Activated CD8-positive, alpha-beta T cell treated with anti-CD3 and anti-CD28 coated beads for 36 hours (primary cell): Measurements from ENCODE around the gene LIMA1. TPM values are rescaled to one million over a fixed set of nuclear protein-coding genes. Genes with fewer than 3 reads are reported as not detected.
A peak's percentile ranks its signal among the peaks of the same experiment; 100 is the strongest.
"Not testable (repeated sequence)": the region's sequence is repeated elsewhere in the genome, so short reads cannot be mapped to it uniquely, and the experiment has no call there.

ENCODE experiments used
- ATAC-seq: fragments of 200-7000 bp; cut with Tn5 transposase; one replicate; pipeline ENCODE4 v1.10.0; 2021; ENCODE audit warnings: mild to moderate bottlenecking, moderate library complexity
- CTCF ChIA-PET: fragments of 350-600 bp; sonication (Branson Sonifier 250); formaldehyde crosslinking; loops from one replicate; lab custom pipeline; 2021; ENCODE audit warnings: antibody characterized with exemption; lab: Charles Lee
- POLR2A ChIA-PET: fragments of 350-600 bp; sonication (Branson Sonifier 250); formaldehyde crosslinking; loops from one replicate; lab custom pipeline; 2021; ENCODE audit warnings: antibody characterized with exemption; lab: Charles Lee
- DNase-seq: peaks from one replicate; pipeline ENCODE4 v3.0.0-alpha.2; 2020
- H3K27ac Mint-ChIP-seq: one replicate; pipeline ENCODE4 v1.8.0; 2021; ENCODE audit warnings: mild to moderate bottlenecking, mixed read lengths
- H3K27me3 Mint-ChIP-seq: one replicate; pipeline ENCODE4 v1.8.0; 2021; ENCODE audit warnings: mixed read lengths
- H3K36me3 Mint-ChIP-seq: one replicate; pipeline ENCODE4 v1.8.0; 2021; ENCODE audit warnings: low read depth, mixed read lengths
- H3K4me1 Mint-ChIP-seq: one replicate; pipeline ENCODE4 v1.8.0; 2021; ENCODE audit warnings: low read depth, mixed read lengths
- H3K4me3 Mint-ChIP-seq: one replicate; pipeline ENCODE4 v1.8.0; 2021; ENCODE audit warnings: mild to moderate bottlenecking, moderate library complexity, mixed read lengths
- H3K9me3 Mint-ChIP-seq: one replicate; pipeline ENCODE4 v1.8.0; 2021; ENCODE audit warnings: mixed read lengths
- intact Hi-C: fragments of 100-400 bp; cut with micrococcal nuclease; formaldehyde crosslinking; loops from one replicate; pipeline ENCODE4 v1.10.0; 2022
- total RNA-seq, 2 experiments: library from RNA; stranded (reverse); gene quantifications; one replicate each; pipeline ENCODE4 v1.2.3, GENCODE V29; 2021
- TF ChIP-seq, protein P1 (sequence below): fragments of 200-600 bp; IDR thresholded peaks from one replicate; pipeline ENCODE4 v1.8.0; 2022; ENCODE audit warnings: antibody characterized with exemption, mild to moderate bottlenecking

The LIMA1 gene
- total RNA-seq, 2 experiments from 2014 or later, result 44.2 to 45.5 TPM

DNA sequence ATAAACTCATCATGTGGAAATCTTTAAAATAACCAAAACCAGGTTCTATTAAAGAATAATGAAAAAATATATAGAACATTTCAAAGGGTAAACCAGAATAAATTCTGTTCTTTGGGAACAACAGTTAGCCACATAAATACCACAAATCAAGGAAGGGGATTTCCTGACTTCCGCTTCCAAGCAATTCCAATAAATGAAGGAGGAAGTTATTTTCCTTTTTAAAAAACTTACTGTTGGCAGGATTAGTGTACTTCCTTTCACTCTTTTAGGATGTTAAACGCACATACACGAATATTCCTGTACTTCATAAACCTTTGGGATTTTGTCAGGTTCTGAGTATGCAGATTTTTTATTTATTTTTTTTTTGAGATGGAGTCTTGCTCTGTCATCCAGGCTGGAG lies 13.7 kb upstream of the LIMA1 start:
- no peak for ATAC-seq
- no peaks in the 10 kb centered on the region for H3K9me3 Mint-ChIP-seq
- H3K4me1 Mint-ChIP-seq, result peaks cover 3% of the 10 kb centered on the region
- H3K4me3 Mint-ChIP-seq, result no peak overlapping the region
- CTCF ChIA-PET, result interaction anchor here (1.3 kb wide), 1 partner anchor 430 kb away, joined by 3 read pairs; no protein-coding TSS in a partner anchor
- H3K36me3 Mint-ChIP-seq, result no peaks in the 10 kb centered on the region
- DNase-seq, result no peak
- TF ChIP-seq, protein P1, sequence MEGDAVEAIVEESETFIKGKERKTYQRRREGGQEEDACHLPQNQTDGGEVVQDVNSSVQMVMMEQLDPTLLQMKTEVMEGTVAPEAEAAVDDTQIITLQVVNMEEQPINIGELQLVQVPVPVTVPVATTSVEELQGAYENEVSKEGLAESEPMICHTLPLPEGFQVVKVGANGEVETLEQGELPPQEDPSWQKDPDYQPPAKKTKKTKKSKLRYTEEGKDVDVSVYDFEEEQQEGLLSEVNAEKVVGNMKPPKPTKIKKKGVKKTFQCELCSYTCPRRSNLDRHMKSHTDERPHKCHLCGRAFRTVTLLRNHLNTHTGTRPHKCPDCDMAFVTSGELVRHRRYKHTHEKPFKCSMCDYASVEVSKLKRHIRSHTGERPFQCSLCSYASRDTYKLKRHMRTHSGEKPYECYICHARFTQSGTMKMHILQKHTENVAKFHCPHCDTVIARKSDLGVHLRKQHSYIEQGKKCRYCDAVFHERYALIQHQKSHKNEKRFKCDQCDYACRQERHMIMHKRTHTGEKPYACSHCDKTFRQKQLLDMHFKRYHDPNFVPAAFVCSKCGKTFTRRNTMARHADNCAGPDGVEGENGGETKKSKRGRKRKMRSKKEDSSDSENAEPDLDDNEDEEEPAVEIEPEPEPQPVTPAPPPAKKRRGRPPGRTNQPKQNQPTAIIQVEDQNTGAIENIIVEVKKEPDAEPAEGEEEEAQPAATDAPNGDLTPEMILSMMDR, result no peak
- H3K27me3 Mint-ChIP-seq, result no peaks in the 10 kb centered on the region
- POLR2A ChIA-PET, result no interaction called here
- intact Hi-C loops, result no loop called here
- H3K27ac Mint-ChIP-seq, result no peak overlapping the region

DNA sequence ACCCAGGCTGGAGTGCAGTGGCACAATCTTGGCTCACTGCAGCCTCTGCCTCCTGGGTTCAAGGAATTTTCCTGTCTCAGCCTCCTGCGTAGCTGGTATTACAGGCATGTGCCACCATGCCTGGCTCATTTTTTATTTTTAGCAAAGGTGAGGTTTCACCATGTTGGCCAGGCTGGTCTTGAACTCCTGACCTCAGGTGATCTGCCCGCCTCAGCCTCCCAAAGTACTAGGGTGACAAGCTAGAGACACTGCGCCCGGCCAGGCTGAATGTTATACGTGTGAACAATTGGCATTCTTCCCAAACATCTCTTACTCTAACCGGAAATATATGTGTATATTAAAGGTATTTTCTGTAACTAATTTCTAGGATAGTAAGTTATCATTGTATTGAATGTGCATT lies 13.2 kb upstream of the LIMA1 start:
- H3K27ac Mint-ChIP-seq, result no peak overlapping the region
- peaks cover 2% of the 10 kb centered on the region for H3K9me3 Mint-ChIP-seq
- H3K4me3 Mint-ChIP-seq, result no peak overlapping the region
- ATAC-seq (no peak), DNase-seq (no peak)
- TF ChIP-seq, protein P1, result no peak
- no peaks in the 10 kb centered on the region for H3K27me3 Mint-ChIP-seq
- H3K4me1 Mint-ChIP-seq, result peaks cover 3% of the 10 kb centered on the region
- ChIA-PET POLR2A (no interaction called here), CTCF (interaction anchor here (0.7 to 1.3 kb wide), 2 partner anchors 14 to 429 kb away, joined by 3 read pairs; no protein-coding TSS in a partner anchor)
- H3K36me3 Mint-ChIP-seq, result peaks cover 2% of the 10 kb centered on the region
- intact Hi-C loops, result no loop called here

DNA sequence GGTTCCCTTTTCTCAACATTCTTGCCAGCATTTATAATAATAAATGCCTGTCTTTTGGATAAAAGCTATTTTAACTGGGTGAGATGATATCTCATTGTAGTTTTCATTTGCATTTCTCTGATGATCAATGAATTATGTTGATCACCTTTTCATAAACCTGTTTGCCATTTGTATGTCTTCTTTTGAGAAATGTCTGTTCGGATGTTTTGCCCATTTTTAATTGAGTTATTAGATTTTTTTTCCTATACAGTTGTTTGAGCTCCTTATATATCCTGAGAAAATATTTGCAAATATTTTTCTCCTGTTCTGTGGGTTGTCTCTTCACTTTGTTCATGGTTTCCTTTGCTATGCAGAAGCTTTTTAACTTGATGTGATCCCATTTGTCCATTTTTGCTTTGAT lies 8.1 kb upstream of the LIMA1 start:
- Mint-ChIP-seq H3K36me3 (peaks cover 10% of the 10 kb centered on the region), H3K4me3 (no peak overlapping the region), H3K27ac (no peak overlapping the region), H3K9me3 (peaks cover 9% of the 10 kb centered on the region), H3K27me3 (no peaks in the 10 kb centered on the region), H3K4me1 (peaks cover 4% of the 10 kb centered on the region)
- ATAC-seq (no peak), DNase-seq (no peak)
- ChIA-PET CTCF (interaction anchor here (1.0 to 1.2 kb wide), 2 partner anchors 22 to 103 kb away, joined by 3 to 4 read pairs; no protein-coding TSS in a partner anchor), POLR2A (no interaction called here)
- TF ChIP-seq, protein P1, result no peak
- intact Hi-C loops, result no loop called here

DNA sequence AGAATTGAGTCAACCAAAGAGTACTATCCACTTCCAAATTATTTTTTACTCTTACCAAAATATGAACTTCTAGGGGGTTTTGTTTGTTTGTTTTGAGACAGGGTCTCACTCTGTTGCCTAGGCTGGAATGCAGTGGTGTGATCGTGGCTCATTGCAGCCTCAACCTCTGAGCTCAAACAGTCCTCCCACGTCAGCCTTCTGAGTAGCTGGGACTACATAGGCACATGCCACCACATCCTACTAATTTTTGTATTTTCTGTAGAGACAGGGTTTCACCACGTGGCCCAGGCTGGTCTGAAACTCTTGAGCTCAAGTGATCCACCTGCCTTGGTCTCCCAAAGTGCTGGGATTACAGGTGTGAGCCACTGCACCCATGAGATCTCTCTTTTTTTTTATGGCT lies 7.4 kb upstream of the LIMA1 start:
- intact Hi-C loops, H3K9me3 Mint-ChIP-seq, H3K4me3 Mint-ChIP-seq, H3K4me1 Mint-ChIP-seq, DNase-seq, POLR2A ChIA-PET, H3K27ac Mint-ChIP-seq, H3K27me3 Mint-ChIP-seq: not testable (repeated sequence)
- ATAC-seq, result peak; percentile 17
- CTCF ChIA-PET, result interaction anchor here (1.0 kb wide), 1 partner anchor 103 kb away, joined by 4 read pairs; no protein-coding TSS in a partner anchor
- H3K36me3 Mint-ChIP-seq, result peaks cover 10% of the 10 kb centered on the region

DNA sequence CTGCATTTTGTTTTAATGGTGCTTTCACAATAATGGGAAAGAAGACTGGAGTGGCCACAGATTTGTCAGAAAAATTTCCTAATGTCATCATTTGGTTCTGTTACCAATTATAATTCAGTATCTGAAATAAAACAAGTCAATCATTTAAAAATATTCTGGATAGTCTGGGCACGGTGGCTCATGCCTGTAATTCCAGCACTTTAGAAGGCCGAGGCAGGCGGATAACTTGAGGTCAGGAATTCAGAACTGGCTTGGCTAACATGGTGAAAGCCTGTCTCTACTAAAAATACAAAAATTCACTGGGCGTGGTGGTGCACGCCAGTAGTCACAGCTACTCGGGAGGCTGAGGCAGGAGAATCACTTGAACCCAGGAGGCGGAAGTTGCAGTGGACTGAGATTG lies 4.0 kb upstream of the LIMA1 start:
- ChIA-PET POLR2A (no interaction called here), CTCF (interaction anchor here (0.6 to 1.0 kb wide), 3 partner anchors 100 to 217 kb away, joined by 3 read pairs; partner anchors contain the start of gene CERS5)
- ATAC-seq (no peak), DNase-seq (no peak)
- H3K4me1 Mint-ChIP-seq, result peaks cover 20% of the 10 kb centered on the region
- TF ChIP-seq, protein P1, result no peak
- no peak overlapping the region for H3K4me3 Mint-ChIP-seq
- peaks cover 10% of the 10 kb centered on the region for H3K36me3 Mint-ChIP-seq
- H3K27me3 Mint-ChIP-seq, result no peaks in the 10 kb centered on the region
- no peak overlapping the region for H3K27ac Mint-ChIP-seq
- intact Hi-C loops, result no loop called here
- peaks cover 9% of the 10 kb centered on the region for H3K9me3 Mint-ChIP-seq
